Measurements from ENCODE around the gene BTBD17. TPM values are rescaled to one million over a fixed set of nuclear protein-coding genes. Genes with fewer than 3 reads are reported as not detected.

BTBD17 gene
- polyA plus RNA-seq, 3 donors = not detected

- peaks cover 8 to 12% (median 8%) of the 10 kb centered on the region in 3 donors for H3K27me3 Mint-ChIP-seq (ENCODE audit: low read depth in 3 of 3)
- no CpG with 5 or more reads among the region's 4 CpGs for WGBS (ENCODE audit: insufficient coverage)
- no peak overlapping the region for H3K4me3 Mint-ChIP-seq
- Histone ChIP-seq H3K9me3 (replicated peaks in 1 of 2; ENCODE audit: control insufficient read depth in 1 of 2, insufficient read depth in 1 of 2, low read length in 2 of 2) (no peaks in the 10 kb centered on the region), H4K20me1 (ENCODE audit: insufficient read depth, low read length) (no peaks in the 10 kb centered on the region), H3K79me2 (ENCODE audit: insufficient read depth, low read length) (no peaks in the 10 kb centered on the region), H3K9ac (ENCODE audit: insufficient read depth, low read length, poor library complexity, severe bottlenecking) (no peak overlapping the region), H3K4me1 (ENCODE audit: control insufficient read depth in 1 of 2, insufficient read depth in 2 of 2, low read length in 2 of 2) (no peaks in the 10 kb centered on the region), H2AFZ (ENCODE audit: insufficient read depth, low read depth, low read length, poor library complexity, severe bottlenecking) (no peak overlapping the region), H3K4me2 (replicated peaks; ENCODE audit: extremely low read depth, low read length, poor library complexity, severe bottlenecking) (no peak overlapping the region), H3K27me3 (ENCODE audit: control insufficient read depth in 2 of 2, insufficient read depth in 2 of 2, low read length in 2 of 2) (no peaks in the 10 kb centered on the region), H3K27ac (ENCODE audit: low read depth in 1 of 2, low read length in 2 of 2) (no peak overlapping the region), H3K4me3 (replicated peaks in 1 of 3; ENCODE audit: low read depth in 2 of 3, low read length in 3 of 3) (no peak overlapping the region), H3K36me3 (replicated peaks in 1 of 2; ENCODE audit: control insufficient read depth in 1 of 2, insufficient read depth in 2 of 2, low read length in 2 of 2) (no peaks in the 10 kb centered on the region)
- H3K4me1 Mint-ChIP-seq = no peaks in the 10 kb centered on the region
- intact Hi-C loops (cut with micrococcal nuclease) = no loop called here
- TF ChIP-seq, protein P1, sequence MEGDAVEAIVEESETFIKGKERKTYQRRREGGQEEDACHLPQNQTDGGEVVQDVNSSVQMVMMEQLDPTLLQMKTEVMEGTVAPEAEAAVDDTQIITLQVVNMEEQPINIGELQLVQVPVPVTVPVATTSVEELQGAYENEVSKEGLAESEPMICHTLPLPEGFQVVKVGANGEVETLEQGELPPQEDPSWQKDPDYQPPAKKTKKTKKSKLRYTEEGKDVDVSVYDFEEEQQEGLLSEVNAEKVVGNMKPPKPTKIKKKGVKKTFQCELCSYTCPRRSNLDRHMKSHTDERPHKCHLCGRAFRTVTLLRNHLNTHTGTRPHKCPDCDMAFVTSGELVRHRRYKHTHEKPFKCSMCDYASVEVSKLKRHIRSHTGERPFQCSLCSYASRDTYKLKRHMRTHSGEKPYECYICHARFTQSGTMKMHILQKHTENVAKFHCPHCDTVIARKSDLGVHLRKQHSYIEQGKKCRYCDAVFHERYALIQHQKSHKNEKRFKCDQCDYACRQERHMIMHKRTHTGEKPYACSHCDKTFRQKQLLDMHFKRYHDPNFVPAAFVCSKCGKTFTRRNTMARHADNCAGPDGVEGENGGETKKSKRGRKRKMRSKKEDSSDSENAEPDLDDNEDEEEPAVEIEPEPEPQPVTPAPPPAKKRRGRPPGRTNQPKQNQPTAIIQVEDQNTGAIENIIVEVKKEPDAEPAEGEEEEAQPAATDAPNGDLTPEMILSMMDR (IDR thresholded peaks at IDR 0.05) = no peak
- peaks cover 0 to 6% (median 0%) of the 10 kb centered on the region in 7 donors for H3K9me3 Mint-ChIP-seq
- H3K36me3 Mint-ChIP-seq = no peaks in the 10 kb centered on the region
- DNase-seq = no peak
- no peak overlapping the region for H3K27ac Mint-ChIP-seq
These were observed 47.1 kb upstream of the BTBD17 start for GRCh38 chr17:74408815-74409214.

DNA sequence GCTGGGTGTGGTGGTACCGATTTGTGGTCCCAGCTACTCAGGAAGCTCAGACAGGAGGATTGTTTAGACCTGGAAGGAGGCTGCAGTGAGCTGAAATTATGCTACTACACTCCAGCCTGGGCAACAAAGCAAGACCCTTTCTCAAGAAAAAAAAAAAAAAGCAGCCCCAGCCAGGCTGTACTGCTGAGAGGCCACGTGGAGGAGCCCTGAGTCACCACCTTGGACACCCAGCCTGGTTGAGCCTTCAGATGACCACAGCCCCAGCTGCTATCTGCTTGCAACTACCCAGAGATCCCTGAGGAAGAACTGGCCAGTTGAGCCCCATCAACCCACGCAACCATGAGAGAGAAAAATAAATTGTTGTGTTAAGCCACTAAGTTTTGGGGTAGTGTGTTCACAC, 46.6 kb upstream of the BTBD17 start:
- TF ChIP-seq, protein P1 (IDR thresholded peaks at IDR 0.05) = no peak
- peaks cover 10 to 12% (median 12%) of the 10 kb centered on the region in 3 donors for H3K27me3 Mint-ChIP-seq (ENCODE audit: low read depth in 3 of 3)
- Histone ChIP-seq H4K20me1 (ENCODE audit: insufficient read depth, low read length) (no peaks in the 10 kb centered on the region), H3K4me2 (replicated peaks; ENCODE audit: extremely low read depth, low read length, poor library complexity, severe bottlenecking) (no peak overlapping the region), H3K27me3 (ENCODE audit: control insufficient read depth in 2 of 2, insufficient read depth in 2 of 2, low read length in 2 of 2) (no peaks in the 10 kb centered on the region), H3K36me3 (replicated peaks in 1 of 2; ENCODE audit: control insufficient read depth in 1 of 2, insufficient read depth in 2 of 2, low read length in 2 of 2) (no peaks in the 10 kb centered on the region), H3K27ac (ENCODE audit: low read depth in 1 of 2, low read length in 2 of 2) (no peak overlapping the region), H3K4me1 (ENCODE audit: control insufficient read depth in 1 of 2, insufficient read depth in 2 of 2, low read length in 2 of 2) (no peaks in the 10 kb centered on the region), H3K79me2 (ENCODE audit: insufficient read depth, low read length) (no peaks in the 10 kb centered on the region), H3K4me3 (replicated peaks in 1 of 3; ENCODE audit: low read depth in 2 of 3, low read length in 3 of 3) (no peak overlapping the region), H2AFZ (ENCODE audit: insufficient read depth, low read depth, low read length, poor library complexity, severe bottlenecking) (no peak overlapping the region), H3K9ac (ENCODE audit: insufficient read depth, low read length, poor library complexity, severe bottlenecking) (no peak overlapping the region), H3K9me3 (replicated peaks in 1 of 2; ENCODE audit: control insufficient read depth in 1 of 2, insufficient read depth in 1 of 2, low read length in 2 of 2) (no peaks in the 10 kb centered on the region)
- no peaks in the 10 kb centered on the region for H3K4me1 Mint-ChIP-seq
- no peak overlapping the region for H3K27ac Mint-ChIP-seq
- no peak overlapping the region for H3K4me3 Mint-ChIP-seq
- intact Hi-C loops (cut with micrococcal nuclease) = no loop called here
- no peaks in the 10 kb centered on the region for H3K36me3 Mint-ChIP-seq
- H3K9me3 Mint-ChIP-seq = peaks cover 0 to 6% (median 0%) of the 10 kb centered on the region in 7 donors
- DNase-seq = no peak
- no CpG with 5 or more reads among the region's 3 CpGs for WGBS (ENCODE audit: insufficient coverage)

Measured in CD14-positive monocyte (primary cell).